Vagina (tissue), 2 donors: ENCODE data around the gene MVK. TPM values are rescaled to one million over a fixed set of nuclear protein-coding genes. Genes with fewer than 3 reads are reported as not detected.

Source experiments
- DNase-seq, 2 donors: peaks; one replicate each; pipeline ENCODE4 v3.0.0-alpha.2; 2017; ENCODE audit errors: extremely low spot score in 2 of 2
- H3K27ac ChIP-seq: fragments of 200-600 bp; sonication (generic); one replicate; pipeline ENCODE4 v1.5.1; 2019
- H3K27me3 ChIP-seq: fragments of 200-600 bp; sonication (generic); one replicate; pipeline ENCODE4 v1.5.1; 2019
- H3K36me3 ChIP-seq, 2 donors: fragments of 200-600 bp; sonication (generic); one replicate each; pipeline ENCODE4 v1.5.1; 2017 to 2019
- H3K4me1 ChIP-seq: fragments of 200-600 bp; sonication (generic); one replicate; pipeline ENCODE4 v1.5.1; 2019
- H3K4me3 ChIP-seq, 2 donors: fragments of 200-600 bp; sonication (generic); 1 replicate in 1 of 2; 2 replicates in 1 of 2; pipeline ENCODE4 v1.5.1; 2016 to 2019
- H3K9me3 ChIP-seq: fragments of 200-600 bp; sonication (generic); one replicate; pipeline ENCODE4 v1.5.1; 2019
- POLR2A ChIP-seq, 2 donors: fragments of 450-650 bp; IDR thresholded peaks; one replicate each; pipeline ENCODE4 v1.6.1; 2017; ENCODE audit warnings: antibody characterized with exemption in 2 of 2, mild to moderate bottlenecking in 2 of 2, moderate library complexity in 2 of 2
- POLR2AphosphoS5 ChIP-seq, 2 donors: sonication (generic); formaldehyde crosslinking; IDR thresholded peaks; one replicate each; pipeline ENCODE4 v1.9.0; 2017; ENCODE audit warnings: antibody characterized with exemption in 2 of 2, mild to moderate bottlenecking in 2 of 2, low read depth in 1 of 2; ENCODE audit not compliant: insufficient read depth in 1 of 2
- intact Hi-C: fragments of 100-400 bp; cut with DNase I; formaldehyde crosslinking; loops from one replicate; pipeline ENCODE4 v1.15.1; 2023
- total RNA-seq: library from RNA; depleted of rRNA; stranded (reverse); fragments of >200 nt; gene quantifications from one replicate; pipeline ENCODE4 v1.2.3, GENCODE V29; 2016
- TF ChIP-seq, protein P1 (sequence below), 3 experiments: fragments of 450-650 bp in 2 of 3; fragments of 200-600 bp in 1 of 3; sonication (generic) in 1 of 3; IDR thresholded peaks; one replicate each; pipeline ENCODE4 v1.5.1; 2017 to 2019; ENCODE audit warnings: antibody characterized with exemption in 3 of 3, mild to moderate bottlenecking in 2 of 3, moderate library complexity in 2 of 3

Gene MVK
- total RNA-seq, 1 donor from 2014 or later, result 24.1 TPM

DNA sequence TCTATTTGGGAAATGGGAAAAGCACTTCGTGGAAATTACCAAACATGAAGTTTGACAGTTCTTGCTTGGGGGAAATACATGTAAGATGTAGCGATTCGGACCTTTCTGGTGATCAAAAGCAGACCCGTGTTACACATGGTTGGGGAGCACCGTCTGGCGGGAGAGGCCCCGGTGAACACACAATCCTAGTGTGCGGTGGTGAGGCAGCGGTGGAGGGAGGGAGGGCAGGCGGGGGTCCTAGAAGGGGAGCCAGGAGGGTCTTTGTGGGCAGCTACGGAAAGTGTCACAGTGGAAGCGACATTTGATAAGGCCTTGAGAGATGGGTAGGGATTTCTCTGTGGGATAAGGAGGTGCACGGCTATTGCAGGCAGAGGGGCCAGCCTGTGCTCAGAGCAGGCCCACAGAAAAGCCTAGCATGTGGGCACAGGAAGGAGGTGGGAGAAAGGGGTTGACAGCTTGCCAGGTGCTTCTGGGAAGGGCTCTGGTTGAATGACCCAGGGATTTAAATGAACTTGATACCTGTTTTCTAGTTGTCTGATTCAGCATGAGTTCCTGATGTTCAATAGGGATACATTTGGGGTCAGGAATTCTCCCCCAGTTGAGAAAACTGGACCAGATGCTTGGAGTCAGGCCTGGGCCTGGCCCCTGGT is 7.2 kb downstream of the MVK start:
- no peak overlapping the region for H3K4me3 ChIP-seq
- H3K27me3 ChIP-seq, result no peaks in the 10 kb centered on the region
- TF ChIP-seq POLR2AphosphoS5 (IDR thresholded peaks at IDR 0.05; ENCODE audit: insufficient read depth in 1 of 2, low read depth in 1 of 2), result no peak
- TF ChIP-seq POLR2A (IDR thresholded peaks at IDR 0.05), result no peak
- TF ChIP-seq, protein P1, sequence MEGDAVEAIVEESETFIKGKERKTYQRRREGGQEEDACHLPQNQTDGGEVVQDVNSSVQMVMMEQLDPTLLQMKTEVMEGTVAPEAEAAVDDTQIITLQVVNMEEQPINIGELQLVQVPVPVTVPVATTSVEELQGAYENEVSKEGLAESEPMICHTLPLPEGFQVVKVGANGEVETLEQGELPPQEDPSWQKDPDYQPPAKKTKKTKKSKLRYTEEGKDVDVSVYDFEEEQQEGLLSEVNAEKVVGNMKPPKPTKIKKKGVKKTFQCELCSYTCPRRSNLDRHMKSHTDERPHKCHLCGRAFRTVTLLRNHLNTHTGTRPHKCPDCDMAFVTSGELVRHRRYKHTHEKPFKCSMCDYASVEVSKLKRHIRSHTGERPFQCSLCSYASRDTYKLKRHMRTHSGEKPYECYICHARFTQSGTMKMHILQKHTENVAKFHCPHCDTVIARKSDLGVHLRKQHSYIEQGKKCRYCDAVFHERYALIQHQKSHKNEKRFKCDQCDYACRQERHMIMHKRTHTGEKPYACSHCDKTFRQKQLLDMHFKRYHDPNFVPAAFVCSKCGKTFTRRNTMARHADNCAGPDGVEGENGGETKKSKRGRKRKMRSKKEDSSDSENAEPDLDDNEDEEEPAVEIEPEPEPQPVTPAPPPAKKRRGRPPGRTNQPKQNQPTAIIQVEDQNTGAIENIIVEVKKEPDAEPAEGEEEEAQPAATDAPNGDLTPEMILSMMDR (IDR thresholded peaks at IDR 0.05), result no peak
- no peak overlapping the region for H3K27ac ChIP-seq
- peaks cover 0 to 53% of the 10 kb centered on the region in 2 donors for H3K36me3 ChIP-seq
- DNase-seq, result no peak
- no peaks in the 10 kb centered on the region for H3K9me3 ChIP-seq
- intact Hi-C loops, result no loop called here
- no peaks in the 10 kb centered on the region for H3K4me1 ChIP-seq

- DNase-seq, result no peak
Measured at GRCh38 chr12:109581334-109581691, 7.7 kb downstream of the MVK start.

GRCh38 chr12:109581856-109582255 is 8.3 kb downstream of the MVK start:
- TF ChIP-seq POLR2A (IDR thresholded peaks at IDR 0.05), result no peak
- TF ChIP-seq POLR2AphosphoS5 (IDR thresholded peaks at IDR 0.05; ENCODE audit: insufficient read depth in 1 of 2, low read depth in 1 of 2), result no peak
- TF ChIP-seq, protein P1 (IDR thresholded peaks at IDR 0.05), result no peak
- peaks cover 0 to 57% of the 10 kb centered on the region in 2 donors for H3K36me3 ChIP-seq

More at GRCh38 chr12:109581334-109581691, 7.7 kb downstream of the MVK start:
- Histone ChIP-seq H3K4me1 (no peaks in the 10 kb centered on the region), H3K36me3 (peaks cover 0 to 51% of the 10 kb centered on the region in 2 donors), H3K4me3 (no peak overlapping the region), H3K27me3 (no peaks in the 10 kb centered on the region), H3K27ac (no peak overlapping the region), H3K9me3 (no peaks in the 10 kb centered on the region)
- intact Hi-C loops, result no loop called here
- TF ChIP-seq POLR2AphosphoS5 (IDR thresholded peaks at IDR 0.05; ENCODE audit: insufficient read depth in 1 of 2, low read depth in 1 of 2) (no peak), POLR2A (IDR thresholded peaks at IDR 0.05) (no peak)
- TF ChIP-seq, protein P1 (IDR thresholded peaks at IDR 0.05), result no peak

DNA sequence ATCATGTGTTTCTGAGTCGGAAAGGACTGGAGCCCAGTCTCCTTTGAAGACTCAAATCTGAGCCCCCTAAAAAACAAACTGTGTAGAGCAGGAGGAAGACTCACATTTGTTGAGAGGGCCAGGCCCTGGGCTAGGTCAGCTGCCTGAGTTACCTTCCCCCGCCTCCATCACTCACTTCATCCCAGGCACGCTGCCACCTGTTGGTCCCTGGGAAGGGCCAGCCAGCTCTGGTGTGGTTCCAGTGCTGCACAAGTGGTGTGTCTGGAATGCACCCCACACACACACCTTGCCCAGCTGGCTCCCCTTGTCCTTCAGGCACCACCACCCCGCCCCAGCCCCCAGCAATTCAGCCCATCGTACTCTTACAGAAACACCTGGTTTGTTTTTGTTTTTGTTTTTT is 9.0 kb downstream of the MVK start:
- Histone ChIP-seq H3K4me3 (no peak overlapping the region), H3K4me1 (no peaks in the 10 kb centered on the region), H3K27ac (no peak overlapping the region), H3K9me3 (no peaks in the 10 kb centered on the region), H3K36me3 (peaks cover 0 to 56% of the 10 kb centered on the region in 2 donors), H3K27me3 (no peaks in the 10 kb centered on the region)
- no peak for TF ChIP-seq POLR2AphosphoS5 (IDR thresholded peaks at IDR 0.05; ENCODE audit: insufficient read depth in 1 of 2, low read depth in 1 of 2)
- TF ChIP-seq POLR2A (IDR thresholded peaks at IDR 0.05), result no peak
- TF ChIP-seq, protein P1 (IDR thresholded peaks at IDR 0.05), result no peak
- intact Hi-C loops, result no loop called here
- no peak for DNase-seq

More at GRCh38 chr12:109581856-109582255, 8.3 kb downstream of the MVK start:
- DNase-seq, result no peak
- H3K4me3 ChIP-seq, result no peak overlapping the region
- no peaks in the 10 kb centered on the region for H3K27me3 ChIP-seq
- intact Hi-C loops, result no loop called here
- H3K9me3 ChIP-seq, result no peaks in the 10 kb centered on the region
- H3K27ac ChIP-seq, result no peak overlapping the region
- no peaks in the 10 kb centered on the region for H3K4me1 ChIP-seq

DNA sequence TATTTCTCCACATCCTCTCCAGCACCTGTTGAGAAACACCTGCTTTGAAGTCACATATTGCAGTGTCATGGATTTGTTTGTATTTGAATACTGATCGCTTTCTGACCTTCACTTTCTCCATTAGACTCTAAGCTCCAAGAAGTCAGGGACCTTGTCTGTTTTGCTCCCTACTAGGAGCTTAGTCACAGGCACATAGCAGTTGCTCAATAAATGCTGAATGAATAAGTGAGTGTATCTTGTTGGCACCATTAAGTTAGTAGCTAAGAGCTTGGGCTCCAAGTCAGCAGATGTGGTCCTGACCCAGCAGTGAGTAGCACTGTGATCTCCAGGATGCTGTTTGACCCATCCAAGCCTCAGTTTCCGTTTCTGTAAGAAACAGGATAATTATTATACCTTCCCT is 10.1 kb downstream of the MVK start:
- H3K9me3 ChIP-seq, result no peaks in the 10 kb centered on the region
- H3K27ac ChIP-seq, result no peak overlapping the region
- H3K4me1 ChIP-seq, result no peaks in the 10 kb centered on the region
- no peak for DNase-seq
- H3K36me3 ChIP-seq, result peaks cover 0 to 58% of the 10 kb centered on the region in 2 donors
- intact Hi-C loops, result no loop called here
- no peak for TF ChIP-seq POLR2AphosphoS5 (IDR thresholded peaks at IDR 0.05; ENCODE audit: insufficient read depth in 1 of 2, low read depth in 1 of 2)
- TF ChIP-seq, protein P1 (IDR thresholded peaks at IDR 0.05), result no peak
- no peak for TF ChIP-seq POLR2A (IDR thresholded peaks at IDR 0.05)
- H3K27me3 ChIP-seq, result no peaks in the 10 kb centered on the region
- H3K4me3 ChIP-seq, result no peak overlapping the region
